GM12864 (cell line): ENCODE measurements around the gene PLS1.

Source experiments
- DNase-seq: peaks from one replicate; pipeline ENCODE4 v3.0.0-alpha.2; 2011; ENCODE audit warnings: low read depth
- H3K4me3 ChIP-seq: 2 replicates; pipeline ENCODE4 v1.5.1; 2011; ENCODE audit warnings: mild to moderate bottlenecking, low read depth, low read length, control low read depth
- TF ChIP-seq, protein P1 (sequence below): IDR thresholded peaks from 2 replicates; pipeline ENCODE4 v1.5.1; 2011; ENCODE audit warnings: low read depth, mild to moderate bottlenecking, moderate library complexity, low read length, control low read depth, inconsistent platforms; ENCODE audit errors: missing control alignments

The PLS1 gene

GRCh38 chr3:142754494-142754893 is 158.3 kb downstream of the PLS1 start:
- TF ChIP-seq, protein P1, sequence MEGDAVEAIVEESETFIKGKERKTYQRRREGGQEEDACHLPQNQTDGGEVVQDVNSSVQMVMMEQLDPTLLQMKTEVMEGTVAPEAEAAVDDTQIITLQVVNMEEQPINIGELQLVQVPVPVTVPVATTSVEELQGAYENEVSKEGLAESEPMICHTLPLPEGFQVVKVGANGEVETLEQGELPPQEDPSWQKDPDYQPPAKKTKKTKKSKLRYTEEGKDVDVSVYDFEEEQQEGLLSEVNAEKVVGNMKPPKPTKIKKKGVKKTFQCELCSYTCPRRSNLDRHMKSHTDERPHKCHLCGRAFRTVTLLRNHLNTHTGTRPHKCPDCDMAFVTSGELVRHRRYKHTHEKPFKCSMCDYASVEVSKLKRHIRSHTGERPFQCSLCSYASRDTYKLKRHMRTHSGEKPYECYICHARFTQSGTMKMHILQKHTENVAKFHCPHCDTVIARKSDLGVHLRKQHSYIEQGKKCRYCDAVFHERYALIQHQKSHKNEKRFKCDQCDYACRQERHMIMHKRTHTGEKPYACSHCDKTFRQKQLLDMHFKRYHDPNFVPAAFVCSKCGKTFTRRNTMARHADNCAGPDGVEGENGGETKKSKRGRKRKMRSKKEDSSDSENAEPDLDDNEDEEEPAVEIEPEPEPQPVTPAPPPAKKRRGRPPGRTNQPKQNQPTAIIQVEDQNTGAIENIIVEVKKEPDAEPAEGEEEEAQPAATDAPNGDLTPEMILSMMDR = no peak
- H3K4me3 ChIP-seq = no peak overlapping the region
- no peak for DNase-seq
